Umbilical cord (tissue), 2 donors: ENCODE results near the gene KEAP1. TPM values are rescaled to one million over a fixed set of nuclear protein-coding genes. Genes with fewer than 3 reads are reported as not detected.

Source experiments
- DNase-seq: peaks from one replicate; pipeline ENCODE4 v3.0.0-alpha.2; 2015; ENCODE audit warnings: low spot score
- total RNA-seq: library from RNA; depleted of rRNA; stranded (reverse); fragments of >200 nt; gene quantifications from one replicate; pipeline ENCODE4 v1.2.3, GENCODE V29; 2014; ENCODE audit warnings: low replicate concordance; ENCODE audit not compliant: insufficient read depth

The KEAP1 gene
- total RNA-seq, 1 donor from 2014 or later: 43.1 TPM

DNA sequence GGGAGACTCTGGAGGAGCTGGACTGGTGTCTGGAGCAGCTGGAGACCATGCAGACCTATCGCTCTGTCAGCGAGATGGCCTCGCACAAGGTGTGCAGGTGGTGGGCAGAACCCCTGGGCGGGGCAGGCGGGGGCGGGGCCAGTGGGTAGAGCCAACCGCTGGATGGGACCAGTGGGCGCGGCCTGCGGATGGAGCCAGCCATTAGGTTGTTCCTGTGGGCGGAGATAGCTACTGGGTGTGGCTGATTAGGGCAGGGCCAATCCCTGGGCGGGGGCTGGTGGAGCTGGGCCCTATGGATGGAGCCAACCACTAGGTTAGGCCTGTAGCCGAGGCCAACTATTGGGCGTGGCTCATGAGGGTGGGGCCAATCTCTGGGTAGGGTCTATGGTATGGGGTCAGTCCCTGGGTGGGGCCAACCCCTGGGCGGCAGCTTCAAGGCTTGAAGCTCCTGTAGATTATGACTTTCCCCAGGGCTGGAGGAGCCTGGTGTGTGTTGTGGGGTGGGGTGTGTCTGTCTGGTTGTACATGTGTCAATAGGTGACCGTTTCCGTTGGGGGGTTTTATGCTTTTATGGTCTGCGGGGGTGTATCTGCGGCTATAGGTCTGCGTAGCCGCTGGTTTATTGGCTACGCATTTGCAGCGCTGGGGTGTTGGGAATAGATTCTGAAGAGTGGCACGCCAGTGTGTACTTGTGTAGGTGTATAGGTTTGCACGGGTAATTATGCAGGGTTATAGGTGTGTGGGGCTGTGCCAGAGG is 52.1 kb downstream of the KEAP1 start:
- no peak for DNase-seq

DNA sequence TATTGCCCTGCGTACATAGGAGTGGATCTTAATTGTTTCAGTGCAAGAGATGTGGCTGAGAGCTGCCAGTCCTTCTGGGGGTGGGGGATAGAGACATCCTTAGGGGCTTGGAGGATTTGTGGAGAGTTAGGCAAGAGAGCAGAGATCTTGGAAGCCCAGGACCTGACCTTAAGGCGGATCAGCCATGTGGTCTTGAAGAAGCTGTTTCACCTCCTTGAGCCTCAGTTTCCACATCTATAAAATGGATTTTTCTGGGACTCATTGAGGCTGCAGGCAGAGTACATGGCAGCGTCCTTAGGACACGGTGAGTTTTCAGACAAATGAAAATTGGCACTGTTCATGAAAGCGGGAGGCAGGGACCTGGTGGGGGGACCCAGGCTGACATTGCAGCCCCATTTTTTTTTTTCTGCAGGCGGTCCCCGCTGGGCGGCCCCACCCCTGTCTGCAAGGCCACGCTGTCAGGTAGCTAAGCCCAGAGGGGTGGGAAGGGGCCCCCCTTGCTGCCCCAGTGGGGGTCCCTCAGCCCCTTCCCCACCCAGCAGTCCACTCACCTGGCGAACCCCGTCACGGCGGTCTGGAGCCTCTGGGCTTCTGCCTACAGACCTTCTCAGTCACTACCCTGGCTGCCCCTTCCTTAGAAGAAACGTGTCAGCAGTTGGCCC is 52.8 kb downstream of the KEAP1 start:
- no peak for DNase-seq

DNA sequence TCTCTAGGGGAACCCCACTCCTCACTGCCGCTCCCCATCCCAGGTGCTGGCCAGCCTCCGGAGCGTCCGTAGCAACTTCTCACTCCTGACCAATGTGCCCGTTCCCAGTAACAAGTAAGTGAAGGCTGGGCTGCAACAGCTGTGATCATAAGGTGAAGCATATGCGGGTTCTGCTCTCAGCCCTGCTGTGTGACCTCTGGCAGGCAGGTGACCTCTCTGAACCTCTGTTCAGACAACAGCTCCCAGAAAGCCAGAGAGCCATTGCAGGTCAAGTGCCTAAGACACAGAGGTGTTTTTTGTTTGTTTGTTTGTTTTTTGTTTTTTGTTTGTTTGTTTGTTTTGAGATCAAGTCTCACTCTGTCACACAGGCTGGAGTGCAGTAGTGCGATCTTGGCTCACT is 54.1 kb downstream of the KEAP1 start:
- no peak for DNase-seq

DNA sequence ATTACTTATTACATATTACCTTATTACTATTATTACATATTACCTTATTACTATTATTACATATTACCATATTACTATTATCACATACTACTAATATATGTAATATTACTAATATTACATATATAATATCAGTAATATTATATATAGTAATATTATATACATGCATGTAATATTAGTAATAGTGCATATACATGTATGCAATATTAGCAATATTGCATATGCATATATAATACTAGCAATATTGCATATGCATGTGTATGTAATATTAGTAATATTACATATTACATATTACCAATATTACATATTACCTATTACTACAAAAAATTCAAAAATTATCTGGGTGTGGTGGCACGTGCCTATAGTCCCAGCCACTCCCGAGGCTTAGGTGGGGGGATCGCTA is 60.5 kb downstream of the KEAP1 start:
- no peak for DNase-seq

DNA sequence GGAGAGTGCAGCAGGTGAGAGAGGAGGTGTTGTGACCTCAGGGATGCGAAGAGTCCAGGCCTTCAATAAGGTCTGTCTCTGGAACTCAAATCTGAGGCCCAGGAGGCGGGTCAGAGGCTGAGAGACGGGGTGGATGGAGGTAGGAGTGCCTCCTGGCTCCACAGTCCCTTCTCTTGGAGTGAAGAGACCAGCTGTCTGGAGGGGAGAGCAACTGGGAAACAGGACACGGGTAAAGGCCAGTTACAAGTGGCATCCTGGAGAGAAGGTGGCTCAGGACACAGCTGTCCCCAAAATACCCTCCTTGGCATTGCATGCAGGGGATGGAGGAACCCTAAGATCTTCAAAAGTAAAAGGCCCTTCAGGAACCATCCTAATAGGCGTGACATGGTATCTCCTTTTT is 63.6 kb downstream of the KEAP1 start:
- no peak for DNase-seq

Other genes with a start within 250 kb of the KEAP1 start
- gene ICAM1, start 232.2 kb downstream of the KEAP1 start, total RNA-seq: 14.2 TPM
- gene ICAM4, start 216.4 kb downstream of the KEAP1 start, total RNA-seq: 4.1 TPM
- gene ICAM5, start 213.4 kb downstream of the KEAP1 start, total RNA-seq: 3.4 TPM
- gene ZGLP1, start 193.5 kb downstream of the KEAP1 start, total RNA-seq: 1.7 TPM
- 18.3 TPM for gene FDX2, start 187.3 kb downstream of the KEAP1 start, total RNA-seq
- 5.8 TPM for gene RAVER1, start 169.8 kb downstream of the KEAP1 start, total RNA-seq
- gene ICAM3, start 163.7 kb downstream of the KEAP1 start, total RNA-seq: 1.4 TPM
- 71.5 TPM for gene TYK2, start 122.8 kb downstream of the KEAP1 start, total RNA-seq
- gene CDC37, start 99.8 kb downstream of the KEAP1 start, total RNA-seq: 73.9 TPM
- gene PDE4A, start 82.8 kb downstream of the KEAP1 start, total RNA-seq: 4.3 TPM
- gene S1PR5, start 14.1 kb upstream of the KEAP1 start, total RNA-seq: 7.5 TPM
- gene ATG4D, start 40.5 kb upstream of the KEAP1 start, total RNA-seq: 5.1 TPM
- gene KRI1, start 62.7 kb upstream of the KEAP1 start, total RNA-seq: 1.9 TPM
- gene CDKN2D, start 65.6 kb upstream of the KEAP1 start, total RNA-seq: 13.5 TPM
- 8.2 TPM for gene AP1M2, start 84.0 kb upstream of the KEAP1 start, total RNA-seq
- gene SLC44A2, start 122.2 kb upstream of the KEAP1 start, total RNA-seq: 34.7 TPM
- 105 TPM for gene ILF3, start 151.0 kb upstream of the KEAP1 start, total RNA-seq
- gene QTRT1, start 198.1 kb upstream of the KEAP1 start, total RNA-seq: 15.2 TPM
- 62.8 TPM for gene DNM2, start 214.7 kb upstream of the KEAP1 start, total RNA-seq